Neural progenitor cell (in vitro differentiated cells): ENCODE measurements around the gene XPR1. TPM values are rescaled to one million over a fixed set of nuclear protein-coding genes. Genes with fewer than 3 reads are reported as not detected.

Source experiments
- DNase-seq: peaks from one replicate; pipeline ENCODE4 v3.0.0-alpha.2; 2016; ENCODE audit warnings: low spot score
- H2AFZ ChIP-seq: fragments of 200-600 bp; sonication (generic); replicated peaks from 2 replicates; pipeline ENCODE4 v1.6.1; 2016; ENCODE audit warnings: antibody characterized with exemption
- H3F3A ChIP-seq: fragments of 200-600 bp; sonication (generic); 2 replicates; pipeline ENCODE4 v1.6.1; 2016; ENCODE audit warnings: antibody characterized with exemption, low read depth
- H3K27ac ChIP-seq: fragments of 200-600 bp; sonication (generic); 2 replicates; pipeline ENCODE4 v1.5.1; 2016; ENCODE audit warnings: mild to moderate bottlenecking
- H3K27me3 ChIP-seq: fragments of 200-600 bp; sonication (generic); 2 replicates; pipeline ENCODE4 v1.6.1; 2016; ENCODE audit warnings: mild to moderate bottlenecking, moderate library complexity
- H3K36me3 ChIP-seq: fragments of 200-600 bp; sonication (generic); 2 replicates; pipeline ENCODE4 v1.5.1; 2016
- H3K4me1 ChIP-seq: fragments of 200-600 bp; sonication (generic); 2 replicates; pipeline ENCODE4 v1.6.1; 2016; ENCODE audit warnings: mixed run types
- H3K4me2 ChIP-seq: fragments of 200-600 bp; sonication (generic); 2 replicates; pipeline ENCODE4 v1.6.1; 2016
- H3K4me3 ChIP-seq: fragments of 200-600 bp; sonication (generic); 2 replicates; pipeline ENCODE4 v1.5.1; 2016
- H3K79me2 ChIP-seq: fragments of 200-600 bp; sonication (generic); 2 replicates; pipeline ENCODE4 v1.6.1; 2016; ENCODE audit warnings: low read depth
- H3K9ac ChIP-seq: fragments of 200-600 bp; sonication (generic); 2 replicates; pipeline ENCODE4 v1.6.1; 2016
- H3K9me3 ChIP-seq: fragments of 200-600 bp; sonication (generic); 2 replicates; pipeline ENCODE4 v1.5.1; 2016; ENCODE audit warnings: low read depth
- H4K20me1 ChIP-seq: fragments of 200-600 bp; sonication (generic); 2 replicates; pipeline ENCODE4 v1.6.1; 2016; ENCODE audit warnings: low read depth
- H3K27ac Mint-ChIP-seq: 3 replicates; pipeline ENCODE4 v1.8.0; 2021; ENCODE audit warnings: mixed read lengths
- H3K27me3 Mint-ChIP-seq: 2 replicates; pipeline ENCODE4 v1.8.0; 2022; ENCODE audit warnings: low read depth, mild to moderate bottlenecking, inconsistent platforms, moderate library complexity, mixed read lengths; ENCODE audit not compliant: insufficient read depth
- H3K36me3 Mint-ChIP-seq: 3 replicates; pipeline ENCODE4 v1.8.0; 2021; ENCODE audit warnings: mixed read lengths
- H3K4me1 Mint-ChIP-seq: 3 replicates; pipeline ENCODE4 v1.8.0; 2021; ENCODE audit warnings: mixed read lengths
- H3K4me3 Mint-ChIP-seq: 3 replicates; pipeline ENCODE4 v1.8.0; 2021; ENCODE audit warnings: mild to moderate bottlenecking, moderate library complexity, mixed read lengths
- H3K9me3 Mint-ChIP-seq: 3 replicates; pipeline ENCODE4 v1.8.0; 2020; ENCODE audit warnings: mixed read lengths
- CTCF ChIP-seq: fragments of 200-600 bp; sonication (generic); IDR thresholded peaks from 2 replicates; pipeline ENCODE4 v1.5.1; 2017; ENCODE audit warnings: antibody characterized with exemption, mild to moderate bottlenecking
- EZH2 ChIP-seq: fragments of 200-600 bp; sonication (generic); IDR thresholded peaks from 2 replicates; pipeline ENCODE4 v1.6.1; 2017; ENCODE audit warnings: antibody characterized with exemption, mild to moderate bottlenecking, moderate library complexity
- EZH2phosphoT487 ChIP-seq: fragments of 200-600 bp; sonication (generic); IDR thresholded peaks from 2 replicates; pipeline ENCODE4 v1.6.1; 2017; ENCODE audit warnings: antibody characterized with exemption
- total RNA-seq: library from RNA; depleted of rRNA; stranded (reverse); fragments of >200 nt; gene quantifications from 2 replicates; pipeline ENCODE4 v1.2.3, GENCODE V29; 2015; ENCODE audit warnings: low replicate concordance

XPR1 gene
- total RNA-seq, 1 donor from 2014 or later: 75.0 TPM

GRCh38 chr1:180734366-180734765 is 102.5 kb downstream of the XPR1 start:
- Histone ChIP-seq H3K9me3 (peaks cover 18% of the 10 kb centered on the region), H3K27ac (no peak overlapping the region), H3F3A (no peaks in the 10 kb centered on the region), H3K9ac (no peak overlapping the region), H3K4me2 (no peak overlapping the region), H3K4me3 (no peak overlapping the region), H3K79me2 (peaks cover 54% of the 10 kb centered on the region), H2AFZ (no peak overlapping the region), H3K36me3 (peaks cover 5% of the 10 kb centered on the region), H4K20me1 (no peaks in the 10 kb centered on the region), H3K4me1 (no peaks in the 10 kb centered on the region), H3K27me3 (no peaks in the 10 kb centered on the region)
- no peak for DNase-seq
- Mint-ChIP-seq H3K36me3 (peaks cover 39% of the 10 kb centered on the region), H3K9me3 (peaks cover 69% of the 10 kb centered on the region), H3K4me3 (no peak overlapping the region), H3K27me3 (peaks cover 2% of the 10 kb centered on the region), H3K27ac (no peak overlapping the region), H3K4me1 (no peaks in the 10 kb centered on the region)
- no peak for TF ChIP-seq EZH2
- TF ChIP-seq CTCF: no peak
- no peak for TF ChIP-seq EZH2phosphoT487

DNA sequence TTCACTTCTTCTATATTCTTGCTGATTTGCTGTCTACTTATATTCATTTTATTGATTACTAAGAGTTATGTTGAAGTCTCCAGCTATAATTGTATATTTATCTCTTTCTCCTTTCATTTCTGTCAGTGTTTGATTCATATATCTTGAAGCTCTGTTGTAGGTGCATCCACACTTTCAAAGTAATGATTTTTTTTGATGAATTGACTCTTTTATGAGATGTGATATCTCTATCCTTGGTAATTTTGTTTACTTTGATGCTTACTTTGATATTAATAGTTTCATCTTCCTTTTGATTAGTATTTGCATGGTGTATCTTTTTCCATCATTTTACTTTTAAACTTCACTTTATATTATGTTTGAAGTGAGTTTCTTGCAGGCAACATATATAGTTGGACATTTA is 110.8 kb downstream of the XPR1 start:
- no peak overlapping the region for H3K4me3 ChIP-seq
- H3K4me2 ChIP-seq: no peak overlapping the region
- DNase-seq: no peak
- no peak overlapping the region for H3K9ac ChIP-seq
- H3K9me3 ChIP-seq: peaks cover 8% of the 10 kb centered on the region
- H4K20me1 ChIP-seq: no peaks in the 10 kb centered on the region
- peaks cover 2% of the 10 kb centered on the region for H3K4me1 ChIP-seq
- Mint-ChIP-seq H3K4me1 (no peaks in the 10 kb centered on the region), H3K27me3 (peaks cover 2% of the 10 kb centered on the region), H3K36me3 (peaks cover 49% of the 10 kb centered on the region), H3K9me3 (peaks cover 56% of the 10 kb centered on the region), H3K27ac (no peak overlapping the region), H3K4me3 (no peak overlapping the region)
- H3K27me3 ChIP-seq: no peaks in the 10 kb centered on the region
- H3K27ac ChIP-seq: no peak overlapping the region
- no peaks in the 10 kb centered on the region for H3F3A ChIP-seq
- no peak overlapping the region for H2AFZ ChIP-seq
- H3K36me3 ChIP-seq: peaks cover 7% of the 10 kb centered on the region
- peaks cover 31% of the 10 kb centered on the region for H3K79me2 ChIP-seq
- TF ChIP-seq EZH2 (no peak), CTCF (no peak)

DNA sequence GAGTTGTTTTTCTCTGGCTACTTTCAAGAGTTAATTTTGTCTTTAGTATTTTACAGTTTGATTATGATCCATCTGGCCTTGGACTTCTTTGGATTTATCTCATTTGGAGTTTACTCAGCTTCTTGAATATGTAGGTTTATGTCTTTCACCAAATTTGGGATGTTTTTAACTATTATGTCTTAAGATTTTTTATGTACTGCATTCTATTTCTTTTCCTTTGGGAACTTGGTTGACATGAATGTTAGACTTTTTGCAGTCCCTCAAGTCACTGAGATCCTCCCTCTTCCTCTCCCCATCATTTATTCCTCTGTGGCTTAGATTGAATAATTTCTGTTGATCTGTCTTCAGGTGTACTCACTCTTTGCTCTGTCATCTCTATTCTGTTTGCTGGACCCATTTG is 112.0 kb downstream of the XPR1 start:
- DNase-seq: no peak
- peaks cover 52% of the 10 kb centered on the region for H3K9me3 Mint-ChIP-seq
- no peak overlapping the region for H3K4me2 ChIP-seq
- H3K9ac ChIP-seq: no peak overlapping the region
- H3K27me3 Mint-ChIP-seq: peaks cover 2% of the 10 kb centered on the region
- no peaks in the 10 kb centered on the region for H3K4me1 Mint-ChIP-seq
- peaks cover 2% of the 10 kb centered on the region for H3K4me1 ChIP-seq
- H3F3A ChIP-seq: no peaks in the 10 kb centered on the region
- no peak overlapping the region for H3K4me3 Mint-ChIP-seq
- H3K27ac ChIP-seq: no peak overlapping the region
- no peak for TF ChIP-seq CTCF
- TF ChIP-seq EZH2phosphoT487: no peak
- no peak for TF ChIP-seq EZH2
- H3K9me3 ChIP-seq: peaks cover 8% of the 10 kb centered on the region
- no peak overlapping the region for H3K4me3 ChIP-seq
- H3K27ac Mint-ChIP-seq: no peak overlapping the region
- H3K36me3 ChIP-seq: peaks cover 7% of the 10 kb centered on the region
- H3K36me3 Mint-ChIP-seq: peaks cover 45% of the 10 kb centered on the region
- H4K20me1 ChIP-seq: no peaks in the 10 kb centered on the region
- no peak overlapping the region for H2AFZ ChIP-seq
- H3K27me3 ChIP-seq: no peaks in the 10 kb centered on the region
- peaks cover 30% of the 10 kb centered on the region for H3K79me2 ChIP-seq
